Endothelial cell of umbilical vein (primary cell): Measurements from ENCODE around the gene HDAC9. TPM values are rescaled to one million over a fixed set of nuclear protein-coding genes. Genes with fewer than 3 reads are reported as not detected.

Experiments used
- BruUV-seq: library from RNA; stranded (reverse); fragments of 400-500 nt; replicated peaks from 2 replicates; lab custom pipeline; 2021; lab: Mats Ljungman, UMichigan
- CTCF ChIA-PET: fragments of 300-600, 350-600 bp; sonication (Branson Sonifier 250); formaldehyde crosslinking; loops from one replicate; lab custom pipeline; 2021; ENCODE audit warnings: antibody characterized with exemption, inconsistent platforms; lab: Charles Lee
- POLR2A ChIA-PET: fragments of 300-600, 350-600 bp; sonication (Branson Sonifier 250); formaldehyde crosslinking; loops from one replicate; lab custom pipeline; 2021; ENCODE audit warnings: antibody characterized with exemption, inconsistent platforms; lab: Charles Lee
- DNase-seq: peaks from one replicate; pipeline ENCODE4 v3.0.0-alpha.2; 2011; ENCODE audit warnings: low read depth, low spot score
- FAIRE-seq: peaks from 2 replicates; lab custom pipeline; 2011; peaks lifted over from hg19 to GRCh38; lab: Jason Lieb, UNC
- H2AFZ ChIP-seq: 2 replicates; pipeline ENCODE4 v1.6.0; 2012; ENCODE audit warnings: low read depth, low read length, control low read depth, inconsistent platforms
- H3K27ac ChIP-seq: 2 replicates; pipeline ENCODE4 v1.5.1; 2011; ENCODE audit warnings: low read depth, mild to moderate bottlenecking, control low read depth, low read length, moderate library complexity; ENCODE audit not compliant: insufficient read depth
- H3K27me3 ChIP-seq, 2 experiments: 2 replicates each; pipeline versions ENCODE4 v1.6.0 to v1.6.1; 2011; ENCODE audit warnings: low read length in 2 of 2, mixed read lengths in 1 of 2; ENCODE audit not compliant: control insufficient read depth in 2 of 2, insufficient read depth in 2 of 2
- H3K36me3 ChIP-seq, 2 experiments: 2 replicates in 1 of 2; 3 replicates in 1 of 2; pipeline ENCODE4 v1.5.1; 2011; ENCODE audit warnings: low read length in 2 of 2, mild to moderate bottlenecking in 1 of 2, moderate library complexity in 1 of 2; ENCODE audit not compliant: control insufficient read depth in 2 of 2, insufficient read depth in 2 of 2; ENCODE audit errors: extremely low read depth in 1 of 2
- H3K4me1 ChIP-seq: 3 replicates; pipeline ENCODE4 v1.5.1; 2011; ENCODE audit warnings: mild to moderate bottlenecking, low read length; ENCODE audit not compliant: control insufficient read depth, insufficient read depth; ENCODE audit errors: extremely low read depth
- H3K4me2 ChIP-seq: 2 replicates; pipeline ENCODE4 v1.6.1; 2011; ENCODE audit warnings: low read length, control low read depth, mixed read lengths; ENCODE audit not compliant: insufficient read depth
- H3K4me3 ChIP-seq, 3 experiments: fragments of 200-600 bp in 1 of 3; sonication (generic), shearing (Covaris generic) in 1 of 3; replicated peaks in 1 of 3; 2 replicates each; pipeline ENCODE4 v1.5.1; 2011 to 2016; ENCODE audit warnings: control low read depth in 3 of 3, low read length in 3 of 3, mild to moderate bottlenecking in 2 of 3, inconsistent platforms in 1 of 3, low read depth in 1 of 3, moderate library complexity in 1 of 3; ENCODE audit not compliant: insufficient read depth in 1 of 3
- H3K79me2 ChIP-seq: 2 replicates; pipeline ENCODE4 v1.6.0; 2012; ENCODE audit warnings: low read length, inconsistent platforms; ENCODE audit not compliant: control insufficient read depth, insufficient read depth
- H3K9ac ChIP-seq: replicated peaks from 2 replicates; pipeline ENCODE3; 2011; ENCODE audit warnings: low read length, control low read depth; ENCODE audit not compliant: insufficient read depth; ENCODE audit errors: extremely low read depth
- H3K9me1 ChIP-seq: replicated peaks from 3 replicates; pipeline ENCODE4 v1.6.0; 2011; ENCODE audit warnings: mild to moderate bottlenecking, low read length; ENCODE audit not compliant: control insufficient read depth, insufficient read depth; ENCODE audit errors: extremely low read depth
- H3K9me3 ChIP-seq: replicated peaks from 2 replicates; pipeline ENCODE4 v1.5.1; 2012; ENCODE audit warnings: low read length, inconsistent platforms; ENCODE audit not compliant: control insufficient read depth, insufficient read depth
- H4K20me1 ChIP-seq: replicated peaks from 2 replicates; pipeline ENCODE3; 2011; ENCODE audit warnings: mild to moderate bottlenecking, low read length; ENCODE audit not compliant: control insufficient read depth, insufficient read depth; ENCODE audit errors: extremely low read depth
- CTCF ChIP-seq, 2 donors: IDR thresholded peaks; 1 replicate in 1 of 2; 2 replicates in 1 of 2; pipeline ENCODE4 v1.5.1; 2011; ENCODE audit warnings: low read length in 2 of 2, mild to moderate bottlenecking in 2 of 2, moderate library complexity in 2 of 2, control low read depth in 1 of 2, inconsistent platforms in 1 of 2, low read depth in 1 of 2; ENCODE audit not compliant: insufficient read depth in 1 of 2; ENCODE audit errors: extremely low read depth in 1 of 2
- EZH2 ChIP-seq: IDR thresholded peaks from 2 replicates; pipeline ENCODE4 v1.6.1; 2012; ENCODE audit warnings: borderline replicate concordance, low read depth, mild to moderate bottlenecking, moderate library complexity, low read length, inconsistent platforms; ENCODE audit not compliant: severe bottlenecking
- FOS ChIP-seq: IDR thresholded peaks from 2 replicates; pipeline ENCODE4 v1.6.1; 2011; ENCODE audit warnings: mild to moderate bottlenecking, low read length, moderate library complexity, borderline replicate concordance; ENCODE audit not compliant: insufficient read depth
- GATA2 ChIP-seq: IDR thresholded peaks from 2 replicates; pipeline ENCODE4 v1.7.0; 2011; ENCODE audit warnings: low read depth, mild to moderate bottlenecking, moderate library complexity, mixed read lengths, low read length; ENCODE audit not compliant: insufficient read length, insufficient read depth
- JUN ChIP-seq: IDR thresholded peaks from 2 replicates; pipeline ENCODE4 v1.6.1; 2011; ENCODE audit warnings: borderline replicate concordance, low read depth; ENCODE audit not compliant: insufficient read length, insufficient read depth
- MAX ChIP-seq: IDR thresholded peaks from 2 replicates; pipeline ENCODE4 v1.6.1; 2011; ENCODE audit not compliant: insufficient read depth, insufficient read length
- MYC ChIP-seq: IDR thresholded peaks from one replicate; pipeline ENCODE4 v1.6.1; 2011; ENCODE audit warnings: mild to moderate bottlenecking, low read depth, low read length
- POLR2A ChIP-seq: IDR thresholded peaks from 2 replicates; pipeline ENCODE4 v1.6.1; 2012; ENCODE audit warnings: low read depth, mild to moderate bottlenecking, control low read depth, low read length
- POLR2AphosphoS5 ChIP-seq: IDR thresholded peaks from 2 replicates; pipeline ENCODE4 v1.6.1; 2012; ENCODE audit warnings: low read depth, mild to moderate bottlenecking, control low read depth, low read length, moderate library complexity; ENCODE audit not compliant: insufficient read depth
- dilution Hi-C: fragments of 300-500 bp; cut with MboI; formaldehyde crosslinking; loops from one replicate; pipeline ENCODE4 v1.15.0; 2019; ENCODE audit warnings: low sequenced_read_pairs; ENCODE audit not compliant: extremely low pct_ligation_motif_present
- intact Hi-C: fragments of 100-400 bp; cut with micrococcal nuclease; formaldehyde crosslinking; loops from one replicate; pipeline ENCODE4 v1.10.0; 2022
- polyA plus RNA-seq, 4 experiments: library from polyadenylated mRNA; depleted of rRNA in 3 of 4; stranded (reverse) in 3 of 4; unstranded in 1 of 4; fragments of >200 nt; gene quantifications; 2 replicates each; pipeline versions ENCODE4 v1.2.1 to v1.2.3, GENCODE V29; 2011 to 2012; ENCODE audit warnings: missing spikeins in 1 of 4
- total RNA-seq: library from RNA; stranded (reverse); gene quantifications from 2 replicates; pipeline ENCODE4 v1.2.3, GENCODE V29; 2021

The HDAC9 gene
- total and polyA plus RNA-seq, 2 donors (not counting 3 experiments of a cell fraction or from before 2014, with no cell fraction given) = 1.8 to 11.6 TPM

- H3K9me1 ChIP-seq = no peaks in the 10 kb centered on the region
- H3K4me3 ChIP-seq = no peak overlapping the region
- intact Hi-C loops (no loop called here), dilution Hi-C loops (no loop called here)
- POLR2A ChIA-PET = no interaction called here
- no peaks in the 10 kb centered on the region for H3K79me2 ChIP-seq
- H3K4me2 ChIP-seq = no peak overlapping the region
- no peaks in the 10 kb centered on the region for H3K27me3 ChIP-seq
- FAIRE-seq (no peak), DNase-seq (no peak)
- no peaks in the 10 kb centered on the region for H3K9me3 ChIP-seq
- H2AFZ ChIP-seq = no peak overlapping the region
- BruUV-seq = no TSS peak
- H4K20me1 ChIP-seq = no peaks in the 10 kb centered on the region
- no peaks in the 10 kb centered on the region for H3K4me1 ChIP-seq
- CTCF ChIA-PET = interaction anchor here (0.8 kb wide), 1 partner anchor 103 kb away, joined by 3 read pairs; no protein-coding TSS in a partner anchor
- H3K27ac ChIP-seq = no peak overlapping the region
- TF ChIP-seq JUN (no peak), FOS (no peak), CTCF (IDR thresholded peaks at IDR 0.05; ENCODE audit: extremely low read depth in 1 of 2, insufficient read depth in 1 of 2, low read depth in 1 of 2, low read length in 2 of 2) (no peak), EZH2 (no peak), MAX (no peak), MYC (no peak), POLR2AphosphoS5 (no peak), GATA2 (no peak), POLR2A (no peak)
- no peak overlapping the region for H3K9ac ChIP-seq
- no peaks in the 10 kb centered on the region for H3K36me3 ChIP-seq
These were observed 453.0 kb downstream of the HDAC9 start for GRCh38 chr7:18948521-18948920.
